Neural crest cell (in vitro differentiated cells): ENCODE results near the gene JDP2. TPM values are rescaled to one million over a fixed set of nuclear protein-coding genes. Genes with fewer than 3 reads are reported as not detected.
A peak's percentile ranks its signal among the peaks of the same experiment; 100 is the strongest.

Source experiments
- DNase-seq: peaks from one replicate; pipeline ENCODE4 v3.0.0; 2021; ENCODE audit warnings: low read depth, mixed read lengths, low spot score
- H3K27ac Mint-ChIP-seq: one replicate; pipeline ENCODE4 v1.8.0; 2021; ENCODE audit warnings: mild to moderate bottlenecking, mixed read lengths; ENCODE audit not compliant: unreplicated experiment
- H3K27me3 Mint-ChIP-seq: 2 replicates; pipeline ENCODE4 v1.8.0; 2021; ENCODE audit warnings: low read depth, mild to moderate bottlenecking, mixed read lengths
- H3K36me3 Mint-ChIP-seq: 2 replicates; pipeline ENCODE4 v1.8.0; 2021; ENCODE audit warnings: low read depth, mild to moderate bottlenecking, mixed read lengths
- H3K4me1 Mint-ChIP-seq: 2 replicates; pipeline ENCODE4 v1.8.0; 2021; ENCODE audit warnings: mixed read lengths
- H3K4me3 Mint-ChIP-seq: one replicate; pipeline ENCODE4 v1.8.0; 2021; ENCODE audit warnings: mild to moderate bottlenecking, mixed read lengths
- H3K9me3 Mint-ChIP-seq: 2 replicates; pipeline ENCODE4 v1.8.0; 2021; ENCODE audit warnings: mixed read lengths
- CTCF ChIP-seq: fragments of 200-600 bp; sonication (generic); conservative IDR thresholded peaks from 2 replicates; pipeline ENCODE4 v1.5.0; 2021; ENCODE audit warnings: antibody characterized with exemption, mild to moderate bottlenecking
- total RNA-seq: library from RNA; stranded (reverse); gene quantifications from 2 replicates; pipeline ENCODE4 v1.2.1, GENCODE V29; 2021

The JDP2 gene
- total RNA-seq, 1 donor from 2014 or later = 2.6 TPM

- Mint-ChIP-seq H3K9me3 (no peaks in the 10 kb centered on the region), H3K27me3 (no peaks in the 10 kb centered on the region), H3K27ac (no peak overlapping the region), H3K4me1 (peaks cover 33% of the 10 kb centered on the region), H3K36me3 (no peaks in the 10 kb centered on the region), H3K4me3 (no peak overlapping the region)
- no peak for DNase-seq
- no peak for TF ChIP-seq CTCF
Measured at GRCh38 chr14:75448209-75448608, 20.4 kb downstream of the JDP2 start.

- no peak for TF ChIP-seq CTCF
- no peak for DNase-seq
- Mint-ChIP-seq H3K36me3 (no peaks in the 10 kb centered on the region), H3K27ac (no peak overlapping the region), H3K9me3 (no peaks in the 10 kb centered on the region), H3K4me3 (no peak overlapping the region), H3K4me1 (peaks cover 41% of the 10 kb centered on the region), H3K27me3 (no peaks in the 10 kb centered on the region)
Measured at GRCh38 chr14:75449036-75449435, 21.2 kb downstream of the JDP2 start.

DNA sequence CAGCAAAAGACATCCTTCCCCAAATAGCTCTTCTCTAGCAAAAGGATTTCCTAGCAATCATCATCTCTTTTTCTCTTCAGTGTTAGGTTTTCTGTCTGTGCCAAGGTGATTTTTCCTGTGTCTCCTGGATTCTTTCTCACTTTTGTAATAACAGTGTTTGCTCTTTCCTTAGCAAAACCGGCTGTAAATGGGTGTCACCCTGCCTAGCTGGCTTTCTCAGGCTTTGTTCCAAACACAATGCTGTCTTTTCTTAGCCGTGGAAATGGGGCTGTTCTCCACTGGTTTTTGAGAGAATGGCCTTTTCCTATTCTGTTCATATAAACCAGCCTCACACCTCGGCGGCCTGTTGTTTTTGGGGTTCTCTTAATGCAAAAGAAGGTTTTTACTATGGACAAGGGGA, 21.9 kb downstream of the JDP2 start:
- Mint-ChIP-seq H3K36me3 (no peaks in the 10 kb centered on the region), H3K9me3 (no peaks in the 10 kb centered on the region), H3K4me1 (peaks cover 41% of the 10 kb centered on the region), H3K27ac (no peak overlapping the region), H3K4me3 (no peak overlapping the region), H3K27me3 (no peaks in the 10 kb centered on the region)
- no peak for DNase-seq
- no peak for TF ChIP-seq CTCF

- Mint-ChIP-seq H3K4me1 (peaks cover 41% of the 10 kb centered on the region), H3K27me3 (no peaks in the 10 kb centered on the region), H3K9me3 (no peaks in the 10 kb centered on the region), H3K4me3 (no peak overlapping the region), H3K27ac (no peak overlapping the region), H3K36me3 (no peaks in the 10 kb centered on the region)
- TF ChIP-seq CTCF = no peak
- DNase-seq = no peak
Measured at GRCh38 chr14:75450381-75451276, 22.8 kb downstream of the JDP2 start.

GRCh38 chr14:75452324-75452723, 24.5 kb downstream of the JDP2 start:
- no peaks in the 10 kb centered on the region for H3K9me3 Mint-ChIP-seq
- H3K27me3 Mint-ChIP-seq = no peaks in the 10 kb centered on the region
- peak overlapping the region; percentile 96 for H3K27ac Mint-ChIP-seq
- H3K4me1 Mint-ChIP-seq = peaks cover 55% of the 10 kb centered on the region
- no peak for DNase-seq
- H3K36me3 Mint-ChIP-seq = no peaks in the 10 kb centered on the region
- H3K4me3 Mint-ChIP-seq = no peak overlapping the region
- no peak for TF ChIP-seq CTCF
